Muscle of arm (tissue), 12 donors: Measurements from ENCODE around the gene LIME1. TPM values are rescaled to one million over a fixed set of nuclear protein-coding genes. Genes with fewer than 3 reads are reported as not detected.

ENCODE experiments used
- DNase-seq: peaks from one replicate; pipeline ENCODE4 v3.0.0-alpha.2; 2013
- polyA plus RNA-seq, 12 donors: library from polyadenylated mRNA; unstranded; fragments of 120-200 nt; gene quantifications; one replicate each; pipeline ENCODE4 v1.2.1, GENCODE V29; 2013; ENCODE audit not compliant: insufficient read length in 12 of 12

The LIME1 gene
- polyA plus RNA-seq, 12 donors, result 1.9 to 11.8 (median 3.6) TPM; not detected in 1

- DNase-seq, result no peak
Measured at GRCh38 chr20:63696628-63697356, 39.7 kb upstream of the LIME1 start, which contains the start of gene TNFRSF6B. TSS of gene TNFRSF6B (plus strand) at chr20:63696652. CDS start at chr20:63696768, 116 bp downstream.

- DNase-seq, result no peak
Measured at GRCh38 chr20:63697357-63697867, 39.1 kb upstream of the LIME1 start.

GRCh38 chr20:63697868-63698545 lies 38.5 kb upstream of the LIME1 start:
- no peak for DNase-seq

GRCh38 chr20:63698739-63699465 lies 37.6 kb upstream of the LIME1 start:
- DNase-seq, result no peak

GRCh38 chr20:63699466-63700198 lies 36.8 kb upstream of the LIME1 start:
- no peak for DNase-seq

- no peak for DNase-seq
Measured at GRCh38 chr20:63700199-63701050, 36.0 kb upstream of the LIME1 start.

GRCh38 chr20:63701051-63701328 lies 35.5 kb upstream of the LIME1 start:
- no peak for DNase-seq

GRCh38 chr20:63701329-63702035 lies 35.0 kb upstream of the LIME1 start:
- no peak for DNase-seq

GRCh38 chr20:63702036-63702665 lies 34.3 kb upstream of the LIME1 start:
- DNase-seq, result no peak

- DNase-seq, result no peak
Measured at GRCh38 chr20:63702751-63703470, 33.6 kb upstream of the LIME1 start.

- no peak for DNase-seq
Measured at GRCh38 chr20:63703471-63703975, 32.9 kb upstream of the LIME1 start.

GRCh38 chr20:63703976-63704748 lies 32.3 kb upstream of the LIME1 start:
- DNase-seq, result no peak

- no peak for DNase-seq
Measured at GRCh38 chr20:63704749-63705117, 31.7 kb upstream of the LIME1 start.

- DNase-seq, result no peak
Measured at GRCh38 chr20:63705232-63706026, 31.0 kb upstream of the LIME1 start.

GRCh38 chr20:63706027-63706695 lies 30.3 kb upstream of the LIME1 start:
- no peak for DNase-seq

GRCh38 chr20:63706852-63707557 lies 29.5 kb upstream of the LIME1 start:
- DNase-seq, result no peak
